D341Med (cell line): Measurements from ENCODE around the gene REPS2.

Experiments
- DNase-seq: peaks from one replicate; pipeline ENCODE4 v3.0.0; 2012; ENCODE audit warnings: low spot score

Gene REPS2

DNA sequence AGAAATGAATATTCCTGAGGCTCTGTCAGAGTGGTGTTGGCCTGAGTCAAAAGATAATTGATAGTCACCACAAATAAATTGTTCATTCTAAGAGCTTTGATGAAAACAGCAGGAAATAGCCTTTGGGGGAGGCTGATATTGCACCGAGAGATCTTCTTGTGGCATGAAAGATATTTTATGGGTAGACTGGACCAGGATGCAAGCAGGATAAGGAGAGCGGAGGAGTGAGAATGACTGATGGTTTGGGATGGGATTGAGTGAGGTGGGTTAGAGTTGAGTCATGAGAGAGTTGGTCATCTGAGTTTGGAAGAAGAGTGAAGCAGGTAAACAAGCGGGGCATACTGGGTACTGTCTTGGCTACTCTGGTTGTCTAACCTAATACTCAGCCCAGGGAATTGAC is 88.7 kb downstream of the REPS2 start:
- DNase-seq = no peak

DNA sequence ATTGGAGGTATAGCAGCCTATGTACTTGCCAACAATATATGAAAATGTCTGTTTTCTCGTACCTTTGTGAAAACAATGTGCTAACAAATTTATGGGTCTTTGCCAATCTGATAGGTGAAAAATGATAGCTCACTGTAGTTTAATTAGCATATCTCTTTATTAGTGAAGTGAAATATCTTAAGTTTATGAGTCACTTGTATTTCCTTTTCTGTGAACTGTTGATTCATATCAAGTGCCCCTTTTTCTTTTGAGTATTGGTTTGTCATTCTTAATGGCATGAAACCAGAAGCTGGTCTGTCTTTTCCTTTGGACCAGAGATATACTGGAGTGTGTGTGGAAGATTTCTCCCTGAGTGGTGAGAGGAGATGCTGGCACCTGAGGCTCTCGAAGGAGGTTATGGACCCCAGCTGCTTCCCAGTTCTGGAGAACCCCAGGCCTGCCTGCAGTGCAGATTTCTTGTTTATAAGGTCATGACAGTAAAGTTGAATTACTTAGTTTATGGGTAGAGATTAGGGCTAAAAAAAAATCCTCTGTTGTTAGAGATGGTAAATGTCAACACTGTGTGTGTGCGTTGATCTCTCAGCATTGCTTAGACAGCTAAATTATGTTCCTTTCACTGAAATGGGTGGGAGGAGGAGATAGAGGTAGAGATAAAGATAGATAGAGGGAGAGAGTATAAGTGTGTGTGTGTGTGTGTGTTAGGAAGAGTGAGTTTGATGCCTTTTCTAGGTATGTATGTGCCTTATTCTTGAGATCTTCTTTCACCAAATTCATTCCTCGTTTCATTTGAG is 89.9 kb downstream of the REPS2 start:
- DNase-seq = no peak

DNA sequence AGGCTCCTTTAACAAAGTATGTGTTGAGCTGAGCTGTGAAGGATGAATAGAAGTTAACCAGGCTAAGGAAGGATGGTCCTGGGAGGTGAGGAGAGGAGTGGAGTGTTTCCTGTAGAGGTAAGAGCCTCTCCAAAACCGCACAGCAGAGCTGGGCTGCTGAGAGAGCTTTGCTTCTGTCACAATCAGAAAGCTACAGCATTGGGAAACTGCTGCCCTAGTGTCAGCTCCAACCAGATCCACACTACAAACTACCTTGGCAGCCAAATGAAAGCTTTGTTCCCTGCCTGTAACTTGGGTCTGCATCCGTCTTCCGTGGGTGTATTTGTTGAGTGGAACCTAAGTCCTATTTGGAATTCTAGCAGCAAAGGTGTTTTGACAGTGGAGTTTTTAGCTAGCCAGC is 91.8 kb downstream of the REPS2 start:
- DNase-seq = no peak

DNA sequence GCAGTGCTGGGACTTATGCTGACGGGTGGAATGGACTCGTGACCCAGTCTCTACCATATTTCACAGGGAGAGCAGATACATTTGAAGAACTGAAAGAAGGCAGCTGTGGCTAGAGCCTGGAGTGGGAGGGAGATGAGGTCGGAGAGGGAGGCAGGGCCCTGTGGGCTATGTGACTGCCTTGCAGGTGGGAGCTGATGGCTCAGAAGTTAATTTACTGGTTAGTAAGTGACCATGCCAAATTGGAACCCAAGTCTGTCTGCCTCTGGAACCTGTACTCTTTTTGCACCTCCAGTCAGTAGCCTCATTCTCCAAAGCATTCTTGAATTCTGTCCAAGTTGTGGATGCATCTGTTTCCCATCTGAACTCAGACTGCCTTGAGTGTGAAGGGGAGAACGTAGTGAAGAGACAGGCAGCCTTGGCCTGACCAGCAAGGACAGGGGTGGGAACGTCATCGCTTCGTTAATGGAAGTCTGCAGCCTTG is 92.3 kb downstream of the REPS2 start:
- no peak for DNase-seq

DNA sequence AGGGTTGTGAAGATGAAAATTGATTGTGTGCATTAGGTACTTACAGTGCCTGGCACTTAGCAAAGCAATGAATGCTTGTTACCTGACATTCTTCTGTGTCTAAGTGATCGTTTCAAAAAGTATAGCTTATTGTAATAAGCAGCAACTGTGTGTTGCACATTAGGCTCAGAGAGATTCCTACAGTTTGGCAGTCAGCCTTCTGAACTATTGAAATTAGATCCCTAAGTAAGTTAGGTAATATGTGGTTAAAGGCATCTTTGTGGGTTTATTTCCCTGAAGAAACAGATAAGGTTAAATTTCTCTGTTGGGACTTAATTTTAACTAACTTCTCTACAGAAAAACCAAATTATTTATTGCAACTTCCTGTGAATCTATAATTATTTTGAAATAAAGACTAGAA is 93.4 kb downstream of the REPS2 start:
- DNase-seq = no peak

DNA sequence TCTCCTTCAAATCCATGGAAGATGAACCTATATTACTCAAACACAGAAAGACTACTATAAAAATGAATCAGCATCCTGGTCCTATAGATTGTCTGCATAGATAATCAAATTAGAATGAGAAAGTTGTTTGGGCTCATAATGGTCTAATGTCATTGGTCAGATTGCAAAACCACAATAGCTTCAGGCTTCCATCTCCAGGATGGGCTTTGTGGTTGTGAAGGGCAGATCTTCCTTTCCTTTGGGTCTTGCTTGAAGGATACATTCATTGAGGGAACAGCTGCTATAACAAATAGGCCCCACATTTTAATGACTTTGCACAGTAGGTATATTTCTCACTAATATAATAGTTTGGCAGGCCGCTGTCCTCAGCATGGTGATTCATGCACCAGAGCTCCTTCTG is 94.3 kb downstream of the REPS2 start:
- no peak for DNase-seq

DNA sequence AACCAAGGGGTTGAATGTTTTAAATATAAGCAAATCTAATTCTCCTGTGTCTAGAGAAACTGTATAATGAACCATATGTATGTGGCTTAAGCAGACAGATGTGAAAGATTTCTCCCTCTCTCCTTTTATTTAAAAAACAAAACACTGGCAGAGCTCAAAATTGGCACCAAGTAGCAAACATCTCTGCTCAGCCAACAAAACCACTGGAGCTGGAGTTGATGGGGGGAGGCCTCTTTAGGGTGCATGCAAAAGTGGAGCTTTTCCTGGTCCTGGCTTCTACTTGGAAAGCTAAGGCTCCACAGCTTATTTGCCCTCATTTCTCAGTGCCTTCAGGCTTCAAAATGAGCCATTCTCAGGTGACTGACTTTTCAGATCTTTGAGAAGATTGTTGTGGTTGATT is 95.6 kb downstream of the REPS2 start:
- DNase-seq = no peak

DNA sequence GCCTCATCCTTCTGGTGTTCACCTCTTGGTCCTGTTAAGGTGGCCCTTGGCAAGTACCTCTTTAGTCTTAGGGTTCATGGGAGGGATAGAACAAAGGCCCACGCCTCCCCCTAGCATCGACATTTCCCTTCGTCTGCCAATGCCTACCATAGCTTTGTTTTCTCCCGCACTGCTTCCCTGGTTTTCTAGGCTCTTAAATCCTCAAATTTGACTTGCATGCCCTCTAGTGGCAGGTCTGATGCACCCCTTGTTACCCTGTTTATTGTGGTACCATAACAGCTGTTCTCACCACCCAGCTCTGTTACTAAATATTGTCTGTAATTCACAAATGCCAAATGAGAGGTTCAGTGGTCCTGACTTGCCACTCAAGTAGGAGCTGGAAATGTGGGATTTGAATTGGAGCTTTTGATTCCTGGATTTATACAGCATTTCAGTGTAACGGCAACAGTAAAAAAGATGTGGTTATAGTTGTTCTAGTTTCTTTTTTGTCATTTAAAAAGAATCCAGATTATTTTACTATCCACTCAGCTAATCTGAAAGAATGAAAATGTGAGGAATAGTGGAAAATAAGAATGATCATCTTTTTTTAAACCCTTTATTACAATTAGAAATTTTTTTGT is 100.1 kb downstream of the REPS2 start:
- DNase-seq = peak; percentile 63

DNA sequence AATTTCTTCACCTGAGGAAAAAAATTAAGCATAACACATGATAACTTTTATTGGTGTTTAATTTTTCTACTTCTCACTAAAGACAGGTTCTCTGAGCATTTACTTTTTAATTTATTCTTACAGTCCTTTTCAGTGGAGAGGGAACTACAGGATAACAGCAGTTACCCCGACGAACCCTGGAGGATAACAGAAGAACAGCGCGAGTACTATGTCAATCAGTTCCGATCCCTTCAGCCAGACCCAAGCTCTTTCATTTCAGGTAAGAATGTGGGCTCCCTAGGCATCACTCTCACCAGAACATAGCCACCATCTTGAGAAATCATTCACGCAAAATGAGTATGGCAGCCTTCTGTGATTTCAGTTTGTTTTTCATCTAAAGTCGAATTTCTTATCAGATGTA is 100.8 kb downstream of the REPS2 start:
- DNase-seq = no peak

DNA sequence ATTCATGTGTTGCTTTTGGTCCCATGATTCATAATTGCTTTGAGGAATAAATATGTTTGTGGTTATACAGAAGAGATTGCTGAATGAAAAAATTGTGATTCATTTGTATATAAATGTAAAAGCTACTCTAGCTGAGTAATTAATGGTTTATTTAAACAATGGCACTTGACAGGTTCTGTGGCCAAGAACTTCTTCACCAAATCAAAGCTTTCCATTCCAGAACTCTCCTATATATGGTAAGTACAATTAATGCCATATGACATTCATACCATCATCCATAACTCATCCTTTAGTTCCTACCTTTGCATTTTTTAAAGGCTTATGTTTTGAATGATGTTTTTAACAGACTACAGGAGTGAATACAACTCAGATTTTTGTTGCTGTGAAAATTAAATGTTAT is 105.8 kb downstream of the REPS2 start:
- no peak for DNase-seq

DNA sequence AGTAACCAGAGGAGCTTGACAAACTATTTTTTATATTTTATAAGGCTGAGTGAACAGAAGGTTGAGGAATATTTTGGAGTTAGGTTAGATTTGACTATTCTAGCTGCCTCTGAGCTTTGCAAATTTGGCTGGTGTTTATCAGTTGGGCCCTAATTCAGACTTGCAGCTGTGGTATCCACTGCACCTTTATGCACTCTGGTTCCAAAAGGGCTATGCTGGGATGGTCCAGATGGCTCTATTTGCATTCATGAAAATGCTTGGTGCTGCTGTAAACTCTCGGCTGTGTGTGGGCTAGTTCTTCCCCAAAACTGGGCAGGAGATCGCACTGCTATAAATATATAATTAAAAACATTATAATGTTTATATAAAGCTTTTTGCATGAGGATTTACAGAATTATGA is 106.3 kb downstream of the REPS2 start:
- DNase-seq = no peak

DNA sequence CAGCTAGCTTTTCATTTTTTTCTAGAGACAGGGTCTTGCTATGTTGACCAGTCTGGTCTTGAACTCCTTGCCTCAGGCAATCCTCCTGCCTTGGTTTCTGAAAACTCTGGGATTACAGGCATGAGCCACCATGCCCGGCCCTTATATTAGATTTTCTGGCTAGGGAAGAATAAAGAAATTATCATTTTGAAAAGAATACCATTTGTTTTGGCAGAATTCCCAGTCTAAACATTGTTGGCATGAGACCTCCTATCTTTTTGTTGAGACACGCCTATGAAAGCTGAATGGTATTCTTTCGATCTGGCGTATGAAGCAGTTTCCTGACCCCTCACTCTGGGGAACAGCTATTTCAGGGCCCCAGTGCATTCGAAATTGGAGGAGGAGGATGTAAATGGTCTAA is 107.0 kb downstream of the REPS2 start:
- no peak for DNase-seq

DNA sequence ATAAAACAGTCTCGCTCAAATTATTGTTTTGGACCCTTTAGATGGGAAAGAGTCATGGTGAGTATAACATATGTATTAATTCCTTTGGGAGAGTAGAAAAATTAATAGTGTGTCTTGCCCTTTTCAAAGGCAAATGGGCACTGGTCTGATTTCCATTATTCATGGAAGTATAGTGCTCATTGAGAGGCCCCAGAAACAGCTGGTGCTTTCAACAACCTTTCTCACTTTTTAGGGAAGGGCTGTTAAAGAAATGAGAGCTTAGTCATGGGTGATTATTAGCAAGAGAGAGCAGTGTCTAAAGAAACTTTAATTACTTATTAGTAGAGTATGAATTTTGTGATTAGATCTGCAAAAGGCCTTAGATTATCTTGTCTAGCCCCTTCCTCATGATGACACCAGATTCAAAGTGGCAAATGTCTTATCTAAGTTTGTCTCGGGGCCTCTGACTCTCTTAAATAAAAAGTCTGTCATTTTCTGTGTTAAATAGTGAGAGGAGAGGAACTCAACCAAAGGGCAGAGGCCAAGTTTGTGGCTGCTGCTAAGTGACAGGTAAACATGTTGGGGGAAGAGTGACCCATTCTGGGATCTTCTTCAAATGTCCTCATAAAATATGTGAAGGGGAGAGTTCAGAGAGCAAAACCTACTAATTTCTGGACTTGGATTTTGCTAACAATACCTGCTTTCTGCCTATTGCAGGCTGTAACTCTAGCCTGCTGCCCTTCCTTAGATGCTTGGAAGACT is 110.6 kb downstream of the REPS2 start:
- no peak for DNase-seq

DNA sequence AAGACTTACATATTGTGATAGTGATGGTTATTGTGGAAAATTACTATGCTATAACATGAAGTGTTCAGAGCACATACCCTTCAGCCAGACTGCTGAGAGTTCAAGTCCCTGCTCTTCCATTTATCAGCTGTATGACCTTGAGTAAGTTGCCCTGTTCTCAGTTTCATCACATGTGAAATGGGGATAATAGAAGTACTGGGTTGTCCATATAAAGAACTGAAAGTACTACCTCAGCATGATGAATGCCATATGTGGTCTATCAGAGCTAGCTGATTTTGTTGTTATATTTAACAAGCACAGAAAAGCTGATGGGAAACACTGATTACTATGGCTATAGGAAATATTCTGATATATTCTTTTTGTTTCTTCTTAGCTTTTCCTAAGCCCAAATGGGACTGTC is 115.6 kb downstream of the REPS2 start:
- DNase-seq = no peak

DNA sequence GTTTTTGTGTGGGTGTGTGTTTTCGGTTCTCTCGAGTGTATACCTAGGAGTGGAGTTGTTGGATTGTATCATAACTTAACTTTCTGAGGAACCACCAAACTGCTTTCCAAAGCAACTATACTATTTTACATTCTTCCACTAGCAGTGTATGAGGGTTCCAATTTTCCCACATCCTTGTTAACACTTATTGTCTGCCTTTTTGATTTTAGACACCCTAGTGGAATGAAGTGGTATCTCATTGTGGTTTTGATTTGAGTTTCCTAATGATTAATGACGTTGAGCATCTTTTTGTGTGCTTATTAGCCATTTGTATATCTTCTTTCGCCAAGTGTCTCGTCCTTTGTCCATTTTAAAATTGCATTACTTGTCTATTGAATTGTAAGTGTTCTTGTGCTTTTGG is 118.6 kb downstream of the REPS2 start:
- DNase-seq = no peak

DNA sequence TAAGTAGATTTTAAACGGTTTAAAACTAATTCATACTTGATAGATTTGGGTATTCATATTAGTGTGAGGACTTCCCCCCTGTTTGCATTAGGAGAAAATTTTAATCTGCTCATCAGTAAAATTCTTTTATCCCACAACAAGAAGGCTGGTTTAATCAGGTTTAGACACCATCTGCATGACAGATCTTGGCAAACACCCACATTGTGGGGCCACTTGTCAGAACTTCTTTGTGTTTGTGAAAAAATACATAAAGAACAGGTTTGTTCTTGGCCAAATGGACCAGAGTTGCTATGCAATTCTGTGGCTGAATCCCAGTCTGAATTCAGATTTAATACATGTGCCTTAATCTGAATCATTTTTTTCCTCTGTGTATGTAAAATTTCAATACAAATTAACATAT is 121.1 kb downstream of the REPS2 start:
- DNase-seq = peak; percentile 21

DNA sequence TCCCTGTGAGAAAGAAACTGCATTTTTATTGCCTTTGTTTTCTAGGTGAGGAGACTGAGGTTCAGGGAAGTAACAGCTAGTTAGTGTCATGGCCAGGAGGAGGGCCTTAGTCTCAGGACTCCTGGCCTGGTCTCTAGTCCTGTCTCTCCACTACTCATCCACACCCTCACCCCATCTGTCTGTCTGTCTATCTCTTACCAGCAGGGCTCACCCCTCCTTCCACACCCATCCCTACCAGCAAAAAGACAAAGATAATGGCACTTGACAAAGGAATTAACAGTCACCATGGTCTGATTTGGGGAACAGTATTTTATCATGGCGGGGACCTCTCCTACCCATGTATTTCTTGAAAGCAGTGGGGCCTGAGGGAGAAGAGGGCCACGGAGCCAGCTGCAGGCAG is 125.8 kb downstream of the REPS2 start:
- DNase-seq = no peak

DNA sequence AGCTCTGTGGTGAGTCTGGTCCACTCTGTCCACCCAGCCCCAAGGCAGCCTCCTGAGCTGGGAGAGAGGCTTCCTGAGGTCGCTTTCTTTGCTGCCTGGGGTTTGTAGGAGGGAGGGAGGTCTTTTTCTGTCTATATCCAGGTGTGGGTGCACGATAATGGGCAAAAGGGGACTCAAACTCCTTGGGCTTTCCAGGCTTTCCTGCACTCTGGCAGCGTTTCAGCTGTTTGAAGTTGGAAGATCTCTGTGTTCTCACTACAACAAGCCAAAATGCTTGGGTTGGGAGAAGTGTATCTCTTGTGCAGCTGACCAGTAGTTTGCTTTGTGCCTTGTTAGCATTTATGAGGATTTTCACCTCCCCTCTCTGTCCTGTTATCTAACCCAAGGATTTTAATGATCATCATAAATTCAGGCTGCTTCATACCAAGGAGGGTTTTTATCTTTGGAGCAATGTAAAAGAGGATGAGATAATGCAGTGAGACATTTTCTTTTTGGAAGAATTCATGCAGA is 126.3 kb downstream of the REPS2 start:
- DNase-seq = no peak

DNA sequence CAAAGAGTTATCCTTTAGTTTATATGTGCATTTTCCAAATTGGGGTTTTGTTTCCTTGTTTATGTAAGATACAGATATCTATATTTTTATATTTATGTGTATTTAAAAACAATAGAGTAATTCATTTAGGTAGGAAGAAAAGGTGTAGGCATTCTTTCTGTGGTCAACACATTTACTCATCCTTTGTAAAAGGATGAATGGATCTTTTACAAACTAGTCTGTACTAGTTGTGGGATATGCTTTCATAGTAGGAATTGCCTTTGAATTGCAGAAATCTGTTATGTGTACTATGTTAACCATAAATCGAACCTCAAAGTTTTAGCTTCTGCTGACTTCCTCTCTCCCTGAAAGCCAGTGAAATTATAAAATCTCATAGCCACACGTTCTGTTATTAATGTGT is 128.5 kb downstream of the REPS2 start:
- DNase-seq = no peak

DNA sequence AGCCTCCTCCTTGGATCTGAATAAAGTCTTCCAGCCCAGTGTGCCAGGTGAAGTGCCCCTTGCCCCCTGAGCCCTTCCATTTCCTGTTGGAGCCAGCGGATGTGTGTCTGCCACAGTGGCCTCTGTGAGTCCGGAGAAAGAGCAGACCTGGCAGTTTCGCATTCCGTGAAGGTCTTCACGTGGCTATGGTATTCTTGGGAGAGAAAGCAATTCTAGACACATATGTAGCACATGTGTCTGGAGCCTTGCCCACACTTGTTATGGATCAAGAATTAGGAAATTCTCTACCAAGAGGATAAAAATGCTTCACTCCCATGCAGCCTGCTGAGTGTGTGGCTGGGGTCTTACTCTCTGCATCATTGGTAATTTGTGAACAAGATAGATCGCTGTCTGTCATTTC is 130.9 kb downstream of the REPS2 start:
- no peak for DNase-seq

DNA sequence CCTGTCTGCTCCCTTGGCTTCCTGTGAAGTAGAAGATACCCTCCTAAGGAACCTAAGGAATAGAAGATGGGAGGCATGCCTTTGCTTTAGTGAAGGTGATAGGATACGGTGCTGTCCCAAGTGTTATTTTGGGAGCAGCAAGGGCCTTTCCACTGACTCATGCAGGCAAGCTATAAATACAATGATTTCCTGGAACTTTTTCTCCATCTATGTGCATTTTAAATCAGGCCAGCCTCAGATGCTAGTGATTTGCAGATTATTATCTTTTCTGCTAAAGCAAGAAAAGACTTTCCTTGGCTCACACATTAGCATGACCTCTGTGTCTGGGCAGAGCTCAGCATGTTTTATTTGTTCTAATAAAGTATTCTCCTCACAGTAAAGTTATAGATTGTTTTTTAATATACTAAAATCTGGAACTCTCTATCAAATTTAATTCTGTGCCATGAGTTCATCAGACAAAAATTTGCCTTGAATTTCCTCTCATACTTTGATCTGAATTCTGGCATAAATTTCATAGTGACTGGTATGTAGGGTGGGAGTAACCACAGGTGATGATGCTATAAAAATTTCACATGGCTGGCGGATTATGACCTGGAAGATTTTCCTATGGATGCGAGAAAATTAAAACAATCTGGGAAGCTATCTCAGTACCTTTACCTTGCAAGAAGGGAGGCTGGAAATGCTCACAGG is 131.7 kb downstream of the REPS2 start:
- no peak for DNase-seq

DNA sequence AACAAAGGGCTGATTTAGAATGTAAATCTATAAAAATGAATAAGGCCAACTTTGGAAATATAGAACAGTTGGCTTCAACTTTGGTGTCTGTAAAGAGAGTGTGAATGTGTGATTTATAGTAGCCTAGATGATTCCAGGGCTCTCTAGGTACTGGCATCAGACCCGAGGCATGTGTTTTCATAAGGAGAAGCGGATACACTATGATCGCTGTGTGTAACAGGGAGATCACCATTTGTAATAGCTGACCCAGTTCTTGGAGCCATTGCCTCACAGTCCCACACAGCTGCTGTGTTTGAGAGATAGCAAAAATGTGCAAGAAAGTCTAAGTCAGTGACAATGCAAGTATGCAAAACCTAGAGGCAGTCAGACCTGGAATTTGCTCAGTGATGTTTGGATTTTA is 135.1 kb downstream of the REPS2 start:
- no peak for DNase-seq
